HG03095 (cell line): Measurements from ENCODE around the gene SH3PXD2A.

Source experiments
- ATAC-seq: cut with Tn5 transposase; IDR thresholded peaks from one replicate; pipeline ENCODE4 v1.9.1; 2021; ENCODE audit warnings: moderate library complexity; ENCODE audit not compliant: unreplicated experiment

SH3PXD2A gene

GRCh38 chr10:103836273-103836672 is 19.1 kb downstream of the SH3PXD2A start:
- ATAC-seq: no peak

GRCh38 chr10:103835096-103836050 is 20.0 kb downstream of the SH3PXD2A start:
- no peak for ATAC-seq

GRCh38 chr10:103834436-103835095 is 20.8 kb downstream of the SH3PXD2A start:
- no peak for ATAC-seq

GRCh38 chr10:103833731-103834365 is 21.5 kb downstream of the SH3PXD2A start:
- no peak for ATAC-seq

- ATAC-seq: no peak
Measured at GRCh38 chr10:103832806-103833205, 22.6 kb downstream of the SH3PXD2A start.

GRCh38 chr10:103829838-103830465 is 25.4 kb downstream of the SH3PXD2A start:
- ATAC-seq: no peak

- no peak for ATAC-seq
Measured at GRCh38 chr10:103829278-103829677, 26.1 kb downstream of the SH3PXD2A start.

GRCh38 chr10:103828587-103829197 is 26.7 kb downstream of the SH3PXD2A start:
- ATAC-seq: no peak

- no peak for ATAC-seq
Measured at GRCh38 chr10:103828107-103828506, 27.3 kb downstream of the SH3PXD2A start.

GRCh38 chr10:103826885-103827284 is 28.5 kb downstream of the SH3PXD2A start:
- ATAC-seq: no peak

- ATAC-seq: no peak
Measured at GRCh38 chr10:103824281-103824680, 31.1 kb downstream of the SH3PXD2A start.

GRCh38 chr10:103823706-103824272 is 31.6 kb downstream of the SH3PXD2A start:
- no peak for ATAC-seq

GRCh38 chr10:103822800-103823199 is 32.6 kb downstream of the SH3PXD2A start:
- no peak for ATAC-seq

GRCh38 chr10:103822107-103822716 is 33.2 kb downstream of the SH3PXD2A start:
- ATAC-seq: no peak

- ATAC-seq: no peak
Measured at GRCh38 chr10:103820101-103821062, 35.0 kb downstream of the SH3PXD2A start.

- no peak for ATAC-seq
Measured at GRCh38 chr10:103819493-103819892, 35.9 kb downstream of the SH3PXD2A start.

GRCh38 chr10:103818765-103819374 is 36.5 kb downstream of the SH3PXD2A start:
- ATAC-seq: no peak

- ATAC-seq: no peak
Measured at GRCh38 chr10:103818105-103818504, 37.3 kb downstream of the SH3PXD2A start.
